ENCODE results near the gene KIAA1217.

Gene KIAA1217

GRCh38 chr10:24544776-24545175 lies 335.8 kb downstream of the KIAA1217 start:
- no peak overlapping the region for H3K4me3 ChIP-seq (replicated peaks; ENCODE audit: low read depth, low read length)
- no peak for DNase-seq (ENCODE audit: extremely low read depth, low read depth)
- no peak for TF ChIP-seq CTCF (IDR thresholded peaks at IDR 0.05; ENCODE audit: low read depth, low read length, missing control alignments)

DNA sequence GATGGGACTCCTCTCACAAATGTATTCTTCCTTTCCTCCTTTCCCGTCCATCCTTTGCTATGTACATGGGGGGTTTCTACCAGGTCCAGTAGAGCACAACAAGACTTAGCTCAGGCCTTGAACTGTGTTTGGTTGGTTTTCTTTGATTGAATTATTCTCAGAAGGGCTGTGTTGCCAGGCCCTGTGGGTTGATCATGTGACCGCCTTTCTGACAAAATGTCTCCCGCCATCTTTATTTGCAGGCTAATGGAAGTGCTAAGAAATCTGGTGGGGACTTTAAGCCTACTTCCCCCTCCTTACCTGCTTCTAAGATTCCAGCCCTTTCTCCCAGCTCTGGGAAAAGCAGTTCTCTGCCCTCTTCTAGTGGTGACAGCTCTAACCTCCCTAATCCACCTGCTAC lies 336.6 kb downstream of the KIAA1217 start:
- TF ChIP-seq CTCF (IDR thresholded peaks at IDR 0.05; ENCODE audit: low read depth, low read length, missing control alignments): no peak
- no peak for DNase-seq (ENCODE audit: extremely low read depth, low read depth)
- no peak overlapping the region for H3K4me3 ChIP-seq (replicated peaks; ENCODE audit: low read depth, low read length)

DNA sequence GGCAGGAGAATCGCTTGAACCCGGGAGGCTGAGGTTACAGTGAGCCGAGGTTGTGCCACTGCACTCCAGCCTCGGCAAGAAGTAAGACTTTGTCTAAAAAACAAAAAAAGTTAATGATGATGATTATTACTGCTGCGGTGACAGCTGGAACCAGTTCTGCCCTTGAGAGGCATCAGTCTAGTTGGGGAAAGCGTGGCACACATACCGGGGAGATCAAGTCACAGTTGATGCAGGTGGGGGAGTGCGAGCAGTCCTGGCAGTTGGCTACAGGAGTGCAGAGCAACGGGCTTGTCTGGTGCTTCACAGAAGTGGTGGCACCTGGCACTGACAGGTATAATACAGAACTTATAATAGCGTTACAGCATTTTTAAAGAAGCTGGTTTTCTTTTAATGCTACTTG lies 341.7 kb downstream of the KIAA1217 start:
- H3K4me3 ChIP-seq (replicated peaks; ENCODE audit: low read depth, low read length): no peak overlapping the region
- DNase-seq (ENCODE audit: extremely low read depth, low read depth): no peak
- no peak for TF ChIP-seq CTCF (IDR thresholded peaks at IDR 0.05; ENCODE audit: low read depth, low read length, missing control alignments)

DNA sequence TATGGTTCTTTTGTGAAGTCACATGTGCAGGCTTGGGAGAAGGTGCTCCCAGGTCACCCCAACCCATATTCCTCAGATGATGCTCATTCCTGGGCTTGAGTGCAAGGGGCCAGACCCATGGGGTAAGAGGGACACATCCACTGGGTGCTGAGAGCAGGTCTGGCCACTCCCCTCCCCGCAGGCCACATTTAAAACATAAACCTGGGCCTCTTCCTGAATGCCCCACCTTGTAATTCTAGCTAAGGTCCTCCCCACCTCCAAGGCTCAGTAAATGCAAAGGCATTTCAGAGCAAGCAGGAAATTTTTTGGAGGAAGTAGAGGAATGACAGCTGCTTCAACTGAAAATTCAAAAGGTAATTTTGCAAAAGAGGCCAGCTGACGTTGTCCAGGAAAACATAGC lies 342.2 kb downstream of the KIAA1217 start:
- TF ChIP-seq CTCF (IDR thresholded peaks at IDR 0.05; ENCODE audit: low read depth, low read length, missing control alignments): no peak
- H3K4me3 ChIP-seq (replicated peaks; ENCODE audit: low read depth, low read length): no peak overlapping the region
- DNase-seq (ENCODE audit: extremely low read depth, low read depth): no peak

DNA sequence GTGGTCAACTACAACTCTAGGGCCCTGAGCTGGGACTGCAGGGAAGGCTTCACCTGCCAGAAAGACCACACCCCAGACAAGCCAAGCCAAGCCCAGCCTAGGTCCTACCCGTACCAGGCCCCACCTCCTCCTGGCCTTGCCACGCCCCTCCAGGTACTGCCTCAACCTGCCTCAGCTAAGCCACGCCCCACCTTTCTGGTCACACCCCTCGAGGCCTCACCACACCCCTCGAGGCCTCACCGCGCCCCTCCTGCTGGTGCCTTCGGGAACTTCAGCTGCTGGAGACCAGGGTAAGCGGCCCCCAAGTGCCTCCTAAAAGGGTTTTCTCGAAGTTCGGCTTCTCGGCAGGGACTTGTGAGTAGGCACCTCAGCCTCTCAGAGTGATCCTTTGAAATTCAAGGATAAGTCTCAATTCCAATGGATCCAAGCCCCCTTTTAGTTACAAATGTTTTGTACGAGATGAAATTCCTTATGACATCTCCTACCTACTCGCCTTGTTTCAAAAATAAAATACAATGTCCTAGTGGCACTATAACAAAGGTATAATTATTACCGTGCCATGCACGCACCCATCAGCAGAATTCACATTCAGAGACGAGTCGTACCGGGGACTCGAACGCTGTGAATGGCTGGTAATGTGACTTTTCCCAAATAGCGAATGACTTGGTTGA lies 343.5 kb downstream of the KIAA1217 start:
- DNase-seq (ENCODE audit: extremely low read depth, low read depth): no peak
- no peak overlapping the region for H3K4me3 ChIP-seq (replicated peaks; ENCODE audit: low read depth, low read length)
- TF ChIP-seq CTCF (IDR thresholded peaks at IDR 0.05; ENCODE audit: low read depth, low read length, missing control alignments): peak; percentile 49

GRCh38 chr10:24553051-24553612 lies 344.2 kb downstream of the KIAA1217 start:
- no peak for TF ChIP-seq CTCF (IDR thresholded peaks at IDR 0.05; ENCODE audit: low read depth, low read length, missing control alignments)
- DNase-seq (ENCODE audit: extremely low read depth, low read depth): no peak
- H3K4me3 ChIP-seq (replicated peaks; ENCODE audit: low read depth, low read length): no peak overlapping the region

DNA sequence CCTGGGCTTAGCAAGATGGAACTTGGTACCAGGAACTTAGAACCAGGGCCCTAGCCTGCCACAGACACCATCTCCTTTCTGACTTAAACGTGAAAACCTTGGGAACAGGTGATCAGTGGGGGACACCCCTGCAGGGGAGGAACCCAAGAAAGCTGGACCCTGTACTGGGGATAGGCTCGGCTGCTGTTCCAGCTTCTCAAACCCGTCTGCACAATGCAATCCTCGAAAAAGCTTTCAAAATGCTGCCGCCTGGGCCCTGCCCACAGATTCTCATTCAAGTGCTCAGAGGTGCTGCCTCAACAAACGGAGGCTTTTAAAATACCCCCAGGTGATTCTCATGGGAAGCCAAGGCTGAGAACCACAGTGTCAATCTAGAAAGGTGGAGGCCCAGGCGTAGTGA lies 345.1 kb downstream of the KIAA1217 start:
- no peak overlapping the region for H3K4me3 ChIP-seq (replicated peaks; ENCODE audit: low read depth, low read length)
- no peak for TF ChIP-seq CTCF (IDR thresholded peaks at IDR 0.05; ENCODE audit: low read depth, low read length, missing control alignments)
- no peak for DNase-seq (ENCODE audit: extremely low read depth, low read depth)

Measured in HFF-Myc (cell line).